MCF 10A (cell line): ENCODE measurements around the gene CROCC2. TPM values are rescaled to one million over a fixed set of nuclear protein-coding genes. Genes with fewer than 3 reads are reported as not detected.

Experiments
- BruUV-seq: library from RNA; stranded (reverse); fragments of 400-500 nt; replicated peaks from 2 replicates; lab custom pipeline; 2021; lab: Mats Ljungman, UMichigan
- CTCF ChIA-PET: fragments of 300-600 bp; sonication (Branson Sonifier 250); formaldehyde crosslinking; extraction: SDS; loops from one replicate; lab custom pipeline; 2021; ENCODE audit warnings: antibody characterized with exemption, inconsistent platforms; lab: Yijun Ruan, JAX
- POLR2A ChIA-PET: fragments of 300-600, 350-650 bp; sonication (Branson Sonifier 250); formaldehyde crosslinking; extraction: SDS; loops from one replicate; lab custom pipeline; 2020; ENCODE audit warnings: antibody characterized with exemption, inconsistent platforms; lab: Yijun Ruan, JAX
- DNase-seq: peaks from one replicate; pipeline ENCODE4 v3.0.0-alpha.2; 2018; ENCODE audit not compliant: unreplicated experiment
- H3K27ac Mint-ChIP-seq: one replicate; pipeline ENCODE4 v1.8.0; 2022; ENCODE audit warnings: mild to moderate bottlenecking, low read depth, mixed read lengths; ENCODE audit not compliant: unreplicated experiment
- H3K27me3 Mint-ChIP-seq: one replicate; pipeline ENCODE4 v1.8.0; 2022; ENCODE audit warnings: mixed read lengths; ENCODE audit not compliant: insufficient read depth, unreplicated experiment
- H3K36me3 Mint-ChIP-seq: one replicate; pipeline ENCODE4 v1.8.0; 2022; ENCODE audit warnings: mild to moderate bottlenecking, moderate library complexity, mixed read lengths; ENCODE audit not compliant: insufficient read depth, unreplicated experiment
- H3K4me1 Mint-ChIP-seq: one replicate; pipeline ENCODE4 v1.8.0; 2022; ENCODE audit warnings: mixed read lengths; ENCODE audit not compliant: insufficient read depth, unreplicated experiment
- H3K4me3 Mint-ChIP-seq: one replicate; pipeline ENCODE4 v1.8.0; 2022; ENCODE audit warnings: mild to moderate bottlenecking, moderate library complexity, mixed read lengths; ENCODE audit not compliant: unreplicated experiment
- H3K9me3 Mint-ChIP-seq: one replicate; pipeline ENCODE4 v1.8.0; 2022; ENCODE audit warnings: mixed read lengths; ENCODE audit not compliant: unreplicated experiment
- CTCF ChIP-seq: fragments of 200-600 bp; IDR thresholded peaks from one replicate; pipeline ENCODE4 v1.8.0; 2022; ENCODE audit warnings: antibody characterized with exemption, mild to moderate bottlenecking; ENCODE audit not compliant: unreplicated experiment
- intact Hi-C: fragments of 100-400 bp; cut with micrococcal nuclease; formaldehyde crosslinking; loops from 2 replicates; pipeline ENCODE4 v1.14.1; 2022
- total RNA-seq: library from RNA; stranded (reverse); gene quantifications from 2 replicates; pipeline ENCODE4 v1.2.3, GENCODE V29; 2022

Gene CROCC2
- total RNA-seq, 1 experiment from 2014 or later: not detected

GRCh38 chr2:240935103-240935876, 29.2 kb downstream of the CROCC2 start:
- ChIA-PET POLR2A (no interaction called here), CTCF (interaction anchor here (0.6 to 1.5 kb wide), 2 partner anchors 21 to 499 kb away, joined by 3 to 4 read pairs; no protein-coding TSS in a partner anchor)
- intact Hi-C loops: no loop called here
- BruUV-seq: no TSS peak
- Mint-ChIP-seq H3K4me1 (no peaks in the 10 kb centered on the region), H3K27me3 (peaks cover 15% of the 10 kb centered on the region), H3K27ac (no peak overlapping the region), H3K9me3 (peaks cover 5% of the 10 kb centered on the region), H3K36me3 (no peaks in the 10 kb centered on the region), H3K4me3 (no peak overlapping the region)
- TF ChIP-seq CTCF: no peak
- DNase-seq: no peak

- Mint-ChIP-seq H3K27me3 (peaks cover 23% of the 10 kb centered on the region), H3K27ac (no peak overlapping the region)
- POLR2A ChIA-PET: no interaction called here
Observed at GRCh38 chr2:240936106-240936505, 30.0 kb downstream of the CROCC2 start.

GRCh38 chr2:240946046-240946445, 39.9 kb downstream of the CROCC2 start:
- peaks cover 3% of the 10 kb centered on the region for H3K27me3 Mint-ChIP-seq
- POLR2A ChIA-PET: no interaction called here
- no peak overlapping the region for H3K4me3 Mint-ChIP-seq

More at GRCh38 chr2:240936106-240936505, 30.0 kb downstream of the CROCC2 start:
- intact Hi-C loops: no loop called here
- CTCF ChIA-PET: interaction anchor here (0.6 to 1.5 kb wide), 2 partner anchors 22 to 499 kb away, joined by 3 to 4 read pairs; no protein-coding TSS in a partner anchor
- no peak for TF ChIP-seq CTCF
- DNase-seq: no peak
- no peaks in the 10 kb centered on the region for H3K36me3 Mint-ChIP-seq
- no peak overlapping the region for H3K4me3 Mint-ChIP-seq
- peaks cover 5% of the 10 kb centered on the region for H3K9me3 Mint-ChIP-seq
- BruUV-seq: no TSS peak
- no peaks in the 10 kb centered on the region for H3K4me1 Mint-ChIP-seq

More at GRCh38 chr2:240946046-240946445, 39.9 kb downstream of the CROCC2 start:
- H3K36me3 Mint-ChIP-seq: no peaks in the 10 kb centered on the region
- no peak for DNase-seq
- H3K27ac Mint-ChIP-seq: no peak overlapping the region
- H3K9me3 Mint-ChIP-seq: no peaks in the 10 kb centered on the region
- no peaks in the 10 kb centered on the region for H3K4me1 Mint-ChIP-seq
- CTCF ChIA-PET: no interaction called here
- no peak for TF ChIP-seq CTCF
- intact Hi-C loops: no loop called here
- no TSS peak for BruUV-seq
